GM21423 (cell line): Measurements from ENCODE around the gene GNB1L.
"Not testable (repeated sequence)": the region's sequence is repeated elsewhere in the genome, so short reads cannot be mapped to it uniquely, and the experiment has no call there.

ENCODE experiments used
- ATAC-seq: cut with Tn5 transposase; IDR thresholded peaks from one replicate; pipeline ENCODE4 v1.9.1; 2021; ENCODE audit warnings: mild to moderate bottlenecking, moderate library complexity; ENCODE audit not compliant: unreplicated experiment

Gene GNB1L

GRCh38 chr22:19784384-19785175, 70.1 kb downstream of the GNB1L start:
- ATAC-seq: no peak

DNA sequence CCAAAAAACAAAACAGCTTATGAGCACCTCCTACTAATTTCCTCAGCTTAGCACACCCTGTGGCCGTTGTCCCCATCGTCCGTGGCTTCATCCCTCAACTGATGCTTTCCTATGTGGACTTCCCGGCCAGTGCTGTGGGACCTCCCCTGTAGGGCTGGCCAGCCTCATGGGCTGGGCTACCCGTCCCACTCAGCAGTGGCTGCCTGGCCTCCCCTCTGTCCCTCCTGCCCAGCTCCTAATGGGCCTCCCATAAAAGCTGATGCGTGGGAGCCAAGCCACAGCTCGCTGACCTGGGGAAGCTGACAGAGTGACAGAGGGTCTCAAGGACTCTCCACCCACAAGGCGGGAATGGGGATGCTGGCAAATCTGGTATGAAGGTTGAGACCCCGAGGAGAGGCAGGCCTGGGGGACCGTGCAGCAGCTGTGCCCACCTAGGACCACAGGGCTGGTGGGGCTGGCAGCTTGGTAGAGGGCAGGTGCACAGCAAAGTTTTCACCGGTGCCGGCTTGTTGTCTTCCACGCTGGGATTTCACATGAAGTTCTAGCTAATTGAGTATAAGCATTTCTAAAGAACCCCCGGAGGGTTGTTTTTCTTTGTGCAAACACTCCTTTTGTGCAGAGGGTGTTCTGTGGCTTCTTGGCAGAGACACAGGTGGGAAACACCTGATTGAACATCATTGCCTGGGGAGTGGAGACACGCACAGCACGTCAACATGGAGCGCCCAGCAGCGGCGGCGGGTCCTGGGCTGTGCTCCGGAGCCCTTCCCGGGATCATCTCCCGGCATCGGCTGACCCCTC, 70.9 kb downstream of the GNB1L start:
- no peak for ATAC-seq

DNA sequence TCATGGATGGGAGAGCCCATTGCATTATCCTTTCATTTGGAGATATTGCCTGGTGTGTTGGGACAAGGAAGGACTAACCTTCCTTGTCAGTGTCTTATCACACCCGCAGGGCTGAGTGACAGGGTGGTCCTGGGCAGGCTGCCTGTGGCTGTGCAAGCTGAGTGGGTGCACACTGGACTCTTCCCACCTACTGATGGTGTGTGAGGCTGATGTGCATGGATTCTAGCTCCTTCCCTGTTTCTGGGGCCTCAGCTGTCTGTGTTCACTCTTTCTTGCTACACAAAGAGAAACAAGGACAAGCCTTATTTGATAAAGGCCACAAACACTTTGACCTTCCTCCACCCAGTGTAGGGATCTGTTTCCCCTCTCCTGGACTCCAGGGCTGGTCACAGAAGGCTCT, 72.1 kb downstream of the GNB1L start:
- ATAC-seq: no peak

GRCh38 chr22:19779685-19780268, 74.9 kb downstream of the GNB1L start:
- ATAC-seq: no peak

- ATAC-seq: no peak
These were observed 75.7 kb downstream of the GNB1L start for GRCh38 chr22:19779011-19779421.

DNA sequence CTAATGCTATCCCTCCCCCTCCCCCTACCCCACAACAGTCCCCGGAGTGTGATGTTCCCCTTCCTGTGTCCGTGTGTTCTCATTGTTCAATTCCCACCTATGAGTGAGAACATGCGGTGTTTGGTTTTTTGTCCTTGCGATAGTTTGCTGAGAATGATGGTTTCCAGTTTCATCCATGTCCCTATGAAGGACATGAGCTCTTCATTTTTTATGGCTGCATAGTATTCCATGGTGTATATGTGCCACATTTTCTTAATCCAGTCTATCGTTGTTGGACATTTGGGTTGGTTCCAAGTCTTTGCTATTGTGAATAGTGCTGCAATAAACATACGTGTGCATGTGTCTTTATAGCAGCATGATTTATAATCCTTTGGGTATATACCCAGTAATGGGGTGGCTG, 77.5 kb downstream of the GNB1L start:
- ATAC-seq: not testable (repeated sequence)

- no peak for ATAC-seq
These were observed 78.1 kb downstream of the GNB1L start for GRCh38 chr22:19776433-19777031.

- no peak for ATAC-seq
These were observed 79.0 kb downstream of the GNB1L start for GRCh38 chr22:19775496-19776325.

- ATAC-seq: no peak
These were observed 80.0 kb downstream of the GNB1L start for GRCh38 chr22:19774628-19775027.

DNA sequence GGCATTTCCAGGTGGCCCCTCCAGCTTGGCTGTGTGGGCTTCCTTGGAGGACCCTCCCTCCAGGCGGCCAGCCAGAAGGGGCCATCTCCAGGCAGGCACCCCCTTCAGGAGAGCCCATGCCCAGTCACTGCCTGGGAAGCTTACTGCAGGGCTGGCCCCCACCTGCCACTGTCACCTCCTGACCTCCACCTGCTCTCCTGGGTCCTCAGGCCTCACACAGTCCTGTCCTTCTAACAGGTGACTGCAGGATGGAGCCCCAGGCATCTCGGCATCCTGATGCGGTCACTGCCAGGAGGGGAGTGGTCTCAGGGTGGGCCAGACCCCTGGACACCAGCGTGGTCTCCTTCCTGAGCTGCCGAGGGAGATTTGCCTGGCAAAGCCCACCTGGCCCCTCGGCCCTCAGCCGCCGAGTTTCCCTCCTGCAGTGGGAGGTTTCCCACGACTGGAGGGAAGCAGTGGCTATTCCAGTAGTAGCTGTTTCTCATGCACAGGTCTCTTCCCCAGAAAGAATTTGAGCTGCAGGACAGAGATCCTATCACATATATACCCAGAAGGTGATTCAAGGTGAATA, 81.1 kb downstream of the GNB1L start:
- ATAC-seq: no peak

GRCh38 chr22:19772673-19773469, 81.8 kb downstream of the GNB1L start:
- ATAC-seq: peak; percentile 75

DNA sequence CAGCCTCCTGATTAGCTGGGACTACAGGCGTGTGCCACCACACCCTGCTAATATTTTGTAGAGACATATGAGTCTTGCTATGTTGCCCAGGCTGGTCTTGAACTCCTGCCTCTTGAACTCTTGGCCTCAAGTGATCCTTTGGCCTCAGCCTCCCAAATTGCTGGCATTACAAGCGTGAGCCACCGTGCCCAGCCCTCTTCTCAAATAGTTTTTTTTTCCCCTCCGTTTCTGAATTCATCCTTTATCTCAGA, 82.3 kb downstream of the GNB1L start:
- no peak for ATAC-seq

- no peak for ATAC-seq
These were observed 84.1 kb downstream of the GNB1L start for GRCh38 chr22:19770349-19771220.

DNA sequence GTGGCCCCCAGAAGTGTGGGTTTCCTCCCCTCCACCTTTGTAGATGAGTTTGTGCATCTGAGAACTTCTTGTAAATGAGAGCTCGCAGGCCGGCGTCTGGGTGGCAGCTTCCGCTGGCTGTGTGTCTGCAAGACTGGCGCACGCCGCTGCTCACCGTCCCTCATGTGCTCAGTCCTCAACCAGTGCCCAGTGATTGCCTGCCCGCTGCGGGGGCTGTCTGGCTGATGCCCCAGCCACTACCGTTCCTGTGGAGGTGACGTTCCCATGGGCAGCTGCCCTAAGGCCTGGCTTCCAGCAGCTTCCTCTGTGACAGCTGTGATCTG, 85.3 kb downstream of the GNB1L start:
- ATAC-seq: no peak

DNA sequence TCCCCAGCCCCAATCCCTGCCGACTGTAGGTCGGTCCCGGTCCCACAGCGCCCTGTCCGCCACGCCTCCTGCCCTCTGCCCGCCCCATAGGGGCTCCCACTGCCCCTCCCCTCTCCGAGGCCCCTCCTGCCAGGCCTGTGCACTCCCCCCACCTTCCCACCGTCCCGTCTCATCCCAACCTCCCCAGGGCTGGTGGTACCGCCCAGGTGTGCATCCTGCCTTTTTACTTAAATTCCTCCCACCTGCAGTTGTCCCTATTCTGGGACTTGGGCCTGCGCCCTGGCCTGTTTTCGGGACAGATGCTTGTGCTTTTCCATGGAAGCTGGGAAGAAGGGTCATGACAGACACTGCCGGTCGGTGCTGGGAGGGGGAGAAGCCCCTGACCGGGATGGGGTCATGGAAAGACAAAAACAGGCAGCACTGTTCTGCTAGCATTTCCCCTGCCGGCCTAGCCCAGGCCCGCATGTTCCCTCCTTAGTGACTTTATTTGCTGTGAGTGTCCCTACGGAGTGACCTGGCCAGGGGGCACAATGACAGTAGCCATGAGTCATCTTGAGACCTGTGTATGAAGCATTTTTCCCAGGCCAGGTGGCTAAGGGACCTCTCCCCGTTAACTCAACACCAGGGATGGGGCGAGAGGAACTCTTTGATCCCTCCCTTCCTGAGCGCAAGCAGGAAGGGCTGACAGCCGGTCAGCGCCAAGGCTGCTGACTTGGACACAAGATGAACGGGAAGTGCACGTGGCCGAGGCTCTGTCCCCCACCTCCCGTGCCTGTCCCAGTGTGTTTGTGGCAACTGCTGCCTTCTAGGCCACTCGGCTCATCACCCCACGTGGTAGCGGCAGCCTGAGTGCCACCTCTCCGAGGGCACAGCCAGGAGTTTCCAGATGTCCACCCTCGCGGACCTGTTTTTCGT, 87.0 kb downstream of the GNB1L start:
- no peak for ATAC-seq

GRCh38 chr22:19766511-19767426, 87.9 kb downstream of the GNB1L start:
- ATAC-seq: no peak

DNA sequence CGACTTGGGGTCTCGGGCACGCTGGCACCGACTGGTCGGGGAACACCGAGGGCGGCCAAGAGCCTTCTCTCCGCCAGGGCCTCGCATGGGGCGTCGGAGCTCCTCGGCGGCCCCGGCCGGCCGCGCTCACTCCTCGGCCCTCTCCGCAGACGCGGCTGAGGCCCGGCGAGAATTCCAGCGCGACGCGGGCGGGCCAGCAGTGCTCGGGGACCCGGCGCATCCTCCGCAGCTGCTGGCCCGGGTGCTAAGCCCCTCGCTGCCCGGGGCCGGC, 88.5 kb downstream of the GNB1L start:
- no peak for ATAC-seq
